ENCODE results near the gene KRTAP10-6. TPM values are rescaled to one million over a fixed set of nuclear protein-coding genes. Genes with fewer than 3 reads are reported as not detected.

KRTAP10-6 gene, protein sequence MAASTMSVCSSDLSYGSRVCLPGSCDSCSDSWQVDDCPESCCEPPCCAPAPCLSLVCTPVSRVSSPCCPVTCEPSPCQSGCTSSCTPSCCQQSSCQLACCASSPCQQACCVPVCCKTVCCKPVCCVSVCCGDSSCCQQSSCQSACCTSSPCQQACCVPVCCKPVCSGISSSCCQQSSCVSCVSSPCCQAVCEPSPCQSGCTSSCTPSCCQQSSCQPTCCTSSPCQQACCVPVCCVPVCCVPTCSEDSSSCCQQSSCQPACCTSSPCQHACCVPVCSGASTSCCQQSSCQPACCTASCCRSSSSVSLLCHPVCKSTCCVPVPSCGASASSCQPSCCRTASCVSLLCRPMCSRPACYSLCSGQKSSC
- total RNA-seq, result not detected in 2 replicates

DNA sequence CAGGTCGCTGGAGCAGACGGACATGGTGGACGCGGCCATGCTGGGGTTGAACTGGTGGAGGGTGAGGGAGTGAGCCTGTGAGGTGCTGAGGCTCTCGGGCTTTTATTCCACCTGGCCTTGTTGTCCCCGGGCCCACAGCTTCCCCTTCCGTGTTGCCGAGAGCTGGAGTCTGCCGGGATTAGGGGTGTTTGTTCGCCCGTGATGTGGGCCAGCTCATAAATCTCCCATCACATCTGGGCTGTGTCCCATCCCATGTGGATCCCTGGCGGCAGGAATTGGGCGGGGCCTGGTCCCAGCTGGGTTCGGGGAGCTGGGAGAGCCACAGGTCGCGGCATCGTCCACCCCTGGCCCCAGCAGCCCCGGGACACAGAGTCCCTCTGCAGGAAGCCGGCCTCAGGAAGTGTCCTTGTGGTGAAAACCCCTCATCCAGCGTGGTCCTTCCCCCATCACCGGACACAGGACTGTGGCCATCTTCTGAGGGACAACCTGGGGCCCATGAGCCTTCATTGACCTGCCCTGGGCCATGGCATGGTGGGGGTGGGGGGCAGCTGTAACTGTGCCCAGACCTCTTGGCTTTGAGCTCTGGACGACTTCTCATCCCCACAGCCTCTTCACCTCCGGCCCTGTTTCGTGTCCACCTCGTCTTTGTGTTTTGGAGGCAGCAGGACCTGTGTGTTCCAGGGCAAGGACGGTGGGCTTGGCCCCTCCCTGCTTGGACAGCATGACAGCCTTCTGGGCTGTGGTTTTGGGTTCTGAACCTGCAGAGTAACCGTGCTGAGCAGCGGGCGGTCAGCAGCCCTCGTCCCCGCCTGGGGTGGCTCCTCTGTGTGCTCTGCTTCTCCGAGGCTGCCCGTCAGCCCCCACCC, at the start of gene KRTAP10-6:
Gene KRTAP10-6 (minus strand): TSS at position 60 of the 866 bp plus-strand sequence. CDS start 21 bp downstream, at position 39.

DNA sequence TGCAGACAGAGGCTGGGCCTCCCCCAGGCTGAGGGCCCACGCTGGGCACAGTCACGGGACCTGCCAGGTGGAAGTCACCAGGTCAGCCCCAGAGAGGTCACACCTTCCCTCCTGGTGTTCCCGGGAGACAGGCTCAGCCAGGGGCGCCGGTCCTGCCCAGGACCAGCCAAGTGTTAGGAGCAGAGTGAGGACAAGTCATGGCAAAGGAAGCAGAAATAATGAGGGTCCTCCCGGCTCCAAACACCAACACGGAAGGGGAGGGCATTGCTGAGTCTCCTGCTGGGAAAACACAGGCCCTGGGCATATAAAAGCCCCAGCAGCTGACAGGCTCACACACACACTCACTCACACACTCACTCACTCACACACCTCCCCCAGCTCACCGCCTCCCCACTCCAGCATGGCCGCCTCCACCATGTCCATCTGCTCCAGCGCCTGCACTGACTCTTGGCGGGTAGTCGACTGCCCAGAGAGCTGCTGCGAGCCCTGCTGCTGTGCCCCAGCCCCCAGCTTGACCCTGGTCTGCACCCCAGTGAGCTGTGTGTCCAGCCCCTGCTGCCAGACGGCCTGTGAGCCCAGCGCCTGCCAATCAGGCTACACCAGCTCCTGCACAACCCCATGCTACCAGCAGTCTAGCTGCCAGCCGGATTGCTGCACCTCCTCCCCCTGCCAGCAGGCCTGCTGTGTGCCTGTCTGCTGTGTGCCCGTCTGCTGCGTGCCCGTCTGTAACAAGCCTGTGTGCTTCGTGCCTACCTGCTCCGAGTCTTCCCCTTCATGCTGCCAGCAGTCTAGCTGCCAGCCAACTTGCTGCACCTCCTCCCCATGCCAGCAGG, 44.9 kb upstream of the KRTAP10-6 start, which contains the start of gene KRTAP10-10:
Gene KRTAP10-10 (plus strand): TSS at position 339 of the 833 bp plus-strand sequence. CDS start 62 bp downstream, at position 401.

DNA sequence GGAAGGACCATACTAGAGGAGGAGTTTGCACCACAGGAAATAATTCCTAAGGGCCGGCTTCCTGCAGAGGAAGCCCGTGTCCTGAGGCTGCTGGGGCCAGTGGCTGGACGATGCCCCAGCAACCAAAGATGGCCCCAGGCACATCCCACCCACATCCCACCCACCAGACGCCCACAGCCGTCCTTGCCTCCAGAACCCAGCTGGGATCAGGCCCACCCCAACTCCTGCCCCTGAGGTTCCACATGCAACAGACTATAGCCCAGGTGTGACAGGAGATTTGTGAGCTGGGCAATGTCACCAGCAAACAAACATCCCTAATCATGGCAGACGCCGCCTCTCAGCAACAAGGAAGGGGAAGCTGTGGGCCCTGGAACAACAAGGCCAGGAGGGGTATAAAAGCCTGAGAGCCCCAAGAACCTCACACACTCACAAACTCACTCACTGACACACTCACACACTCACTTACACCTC, 34.4 kb upstream of the KRTAP10-6 start, which contains the start of gene KRTAP10-9:
Gene KRTAP10-9 (plus strand): TSS at position 421 of the 471 bp plus-strand sequence. CDS start 79 bp downstream, outside the sequence.

DNA sequence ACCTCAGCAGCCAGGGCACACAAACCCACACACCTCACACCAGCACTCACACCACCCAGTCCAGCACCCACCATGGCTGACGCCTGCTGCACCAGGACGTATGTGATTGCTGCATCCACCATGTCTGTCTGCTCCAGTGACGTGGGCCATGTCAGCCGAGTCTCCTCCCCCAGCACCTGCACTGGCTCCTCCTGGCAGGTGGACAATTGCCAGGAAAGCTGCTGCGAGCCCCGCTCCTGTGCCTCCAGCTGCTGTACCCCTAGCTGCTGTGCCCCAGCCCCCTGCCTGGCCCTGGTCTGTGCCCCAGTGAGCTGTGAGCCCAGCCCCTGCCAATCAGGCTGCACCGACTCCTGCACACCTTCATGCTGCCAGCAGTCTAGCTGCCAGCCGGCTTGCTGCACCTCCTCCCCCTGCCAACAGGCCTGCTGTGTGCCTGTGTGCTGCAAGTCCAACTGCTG, 19.8 kb upstream of the KRTAP10-6 start, which contains the start of gene KRTAP10-8:
Gene KRTAP10-8 (plus strand): TSS at position 51 of the 458 bp plus-strand sequence. CDS start 22 bp downstream, at position 73.

DNA sequence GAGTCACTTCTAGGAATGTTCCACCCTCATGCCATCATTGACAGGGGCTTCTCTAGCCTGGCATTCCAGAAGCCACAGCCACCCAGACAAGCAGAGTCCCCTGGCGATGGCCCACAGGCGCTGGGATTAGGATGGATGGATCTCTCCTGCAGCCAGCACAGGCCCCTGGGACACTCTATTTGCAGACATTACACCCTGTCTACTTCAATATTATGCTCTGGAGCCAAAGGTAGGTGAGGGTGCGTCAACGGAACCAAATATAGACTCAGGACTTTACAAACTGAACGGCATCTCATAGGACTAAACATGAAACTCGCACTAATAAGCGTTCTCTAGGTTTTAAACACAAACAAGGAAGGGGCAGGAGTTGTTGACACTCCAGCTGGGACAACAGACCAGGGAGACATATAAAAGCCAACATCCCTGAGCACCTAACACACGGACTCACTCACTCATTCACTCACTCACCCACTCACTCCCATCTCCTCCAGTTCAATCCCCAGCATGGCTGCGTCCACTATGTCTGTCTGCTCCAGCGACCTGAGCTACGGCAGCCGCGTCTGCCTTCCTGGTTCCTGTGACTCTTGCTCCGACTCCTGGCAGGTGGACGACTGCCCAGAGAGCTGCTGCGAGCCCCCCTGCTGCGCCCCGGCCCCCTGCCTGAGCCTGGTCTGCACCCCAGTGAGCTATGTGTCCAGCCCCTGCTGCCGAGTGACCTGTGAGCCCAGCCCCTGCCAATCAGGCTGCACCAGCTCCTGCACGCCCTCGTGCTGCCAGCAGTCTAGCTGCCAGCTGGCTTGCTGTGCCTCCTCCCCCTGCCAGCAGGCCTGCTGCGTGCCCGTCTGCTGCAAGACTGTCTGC, 8.0 kb upstream of the KRTAP10-6 start, which contains the start of gene KRTAP10-7:
Gene KRTAP10-7 (plus strand): TSS at position 480 of the 861 bp plus-strand sequence. CDS start 25 bp downstream, at position 505.

DNA sequence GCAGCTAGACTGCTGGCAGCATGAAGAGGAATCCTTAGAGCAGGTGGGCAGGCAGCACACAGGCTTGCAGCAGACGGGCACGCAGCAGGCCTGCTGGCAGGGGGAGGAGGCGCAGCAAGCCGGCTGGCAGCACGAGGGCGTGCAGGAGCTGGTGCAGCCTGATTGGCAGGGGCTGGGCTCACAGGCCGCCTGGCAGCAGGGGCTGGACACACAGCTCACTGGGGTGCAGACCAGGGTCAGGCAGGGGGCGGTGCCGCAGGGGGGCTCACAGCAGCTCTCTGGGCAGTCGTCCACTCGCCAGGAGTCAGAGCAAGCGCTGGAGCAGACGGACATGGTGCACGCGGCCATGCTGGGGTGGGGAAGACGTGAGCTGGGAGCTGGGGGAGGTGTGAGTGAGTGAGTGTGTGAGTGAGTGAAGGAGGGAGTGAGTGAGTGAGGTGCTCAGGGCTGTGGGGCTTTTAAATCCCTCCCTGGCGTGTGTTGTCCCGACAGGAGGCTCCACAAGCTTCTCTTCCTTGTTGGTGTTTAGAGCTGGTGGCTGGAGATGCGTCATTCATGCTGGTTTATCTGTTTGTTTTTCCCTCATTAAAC, 12.0 kb downstream of the KRTAP10-6 start, which contains the start of gene KRTAP10-5:
Gene KRTAP10-5 (minus strand): TSS at position 374 of the 591 bp plus-strand sequence. CDS start 26 bp downstream, at position 348.

DNA sequence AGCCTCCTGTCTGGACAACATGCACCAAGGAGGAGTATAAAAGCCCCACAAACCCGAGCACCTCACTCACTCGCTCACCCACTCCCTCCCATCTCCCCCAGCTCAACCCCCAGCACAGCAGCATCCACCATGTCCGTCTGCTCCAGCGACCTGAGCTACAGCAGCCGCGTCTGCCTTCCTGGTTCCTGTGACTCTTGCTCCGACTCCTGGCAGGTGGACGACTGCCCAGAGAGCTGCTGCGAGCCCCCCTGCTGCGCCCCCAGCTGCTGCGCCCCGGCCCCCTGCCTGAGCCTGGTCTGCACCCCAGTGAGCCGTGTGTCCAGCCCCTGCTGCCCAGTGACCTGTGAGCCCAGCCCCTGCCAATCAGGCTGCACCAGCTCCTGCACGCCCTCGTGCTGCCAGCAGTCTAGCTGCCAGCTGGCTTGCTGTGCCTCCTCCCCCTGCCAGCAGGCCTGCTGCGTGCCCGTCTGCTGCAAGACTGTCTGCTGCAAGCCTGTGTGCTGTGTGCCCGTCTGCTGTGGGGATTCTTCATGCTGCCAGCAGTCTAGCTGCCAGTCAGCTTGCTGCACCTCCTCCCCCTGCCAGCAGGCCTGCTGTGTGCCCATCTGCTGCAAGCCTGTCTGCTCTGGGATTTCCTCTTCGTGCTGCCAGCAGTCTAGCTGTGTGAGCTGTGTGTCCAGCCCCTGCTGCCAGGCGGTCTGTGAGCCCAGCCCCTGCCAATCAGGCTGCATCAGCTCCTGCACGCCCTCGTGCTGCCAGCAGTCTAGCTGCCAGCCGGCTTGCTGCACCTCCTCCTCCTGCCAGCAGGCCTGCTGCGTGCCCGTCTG, 18.5 kb downstream of the KRTAP10-6 start, which contains the start of gene KRTAP10-4:
Gene KRTAP10-4 (plus strand): TSS at position 100 of the 827 bp plus-strand sequence. CDS start 30 bp downstream, at position 130.

DNA sequence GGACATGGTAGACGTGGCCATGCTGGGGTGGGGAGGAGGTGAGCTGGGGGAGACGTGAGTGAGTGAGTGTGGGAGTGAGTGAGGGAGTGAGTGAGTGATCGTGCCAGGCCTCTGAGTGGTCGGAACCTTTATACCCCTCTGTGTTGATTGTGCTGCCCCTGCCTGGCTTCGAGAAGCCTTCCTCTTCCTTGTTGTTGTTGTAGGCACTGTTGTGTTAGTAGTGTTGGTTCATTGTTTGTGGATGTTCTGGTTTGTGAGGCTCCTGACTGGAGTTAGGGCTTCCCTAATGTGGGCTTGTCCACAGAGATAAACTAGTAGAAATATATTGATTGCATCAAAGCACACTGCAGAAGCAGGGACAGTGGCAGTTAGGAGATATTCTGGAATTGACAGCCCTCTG, 33.6 kb downstream of the KRTAP10-6 start, which contains the start of gene KRTAP10-3:
Gene KRTAP10-3 (minus strand): TSS at position 101 of the 400 bp plus-strand sequence. CDS start 80 bp downstream, at position 21.

DNA sequence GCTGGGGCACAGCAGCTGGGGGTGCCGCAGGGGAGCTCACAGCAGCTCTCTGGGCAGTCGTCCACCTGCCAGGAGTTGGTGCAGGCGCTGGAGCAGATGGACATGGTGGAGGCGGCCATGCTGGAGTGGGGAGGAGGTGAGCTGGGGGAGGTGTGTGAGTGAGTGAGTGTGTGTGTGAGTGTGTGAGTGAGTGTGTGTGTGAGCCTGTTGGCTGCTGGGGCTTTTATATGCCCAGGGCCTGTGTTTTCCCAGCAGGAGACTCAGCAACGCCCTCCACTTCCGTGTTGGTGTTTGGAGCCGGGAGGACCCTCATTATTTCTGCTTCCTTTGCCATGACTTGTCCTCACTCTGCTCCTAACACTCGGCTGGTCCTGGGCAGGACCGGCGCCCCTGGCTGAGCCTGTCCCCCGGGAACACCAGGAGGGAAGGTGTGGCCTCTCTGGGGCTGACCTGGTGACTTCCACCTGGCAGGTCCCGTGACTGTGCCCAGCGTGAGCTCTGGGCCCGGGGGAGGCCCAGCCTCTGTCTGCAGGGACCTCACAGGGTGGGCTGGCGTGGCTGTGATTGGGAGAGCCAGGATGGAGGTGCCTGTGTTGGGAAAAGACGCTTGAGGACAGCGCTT, 40.9 kb downstream of the KRTAP10-6 start, which contains the start of gene KRTAP10-2:
Gene KRTAP10-2 (minus strand): TSS at position 166 of the 622 bp plus-strand sequence. CDS start 47 bp downstream, at position 119.

Other genes with a start within 250 kb of the KRTAP10-6 start
- not detected in 2 replicates for gene TRPM2, start 238.9 kb downstream of the KRTAP10-6 start, total RNA-seq
- 0.61 and 1.9 TPM in 2 replicates for gene LRRC3, start 137.0 kb downstream of the KRTAP10-6 start, total RNA-seq
- gene KRTAP10-1, start 52.3 kb downstream of the KRTAP10-6 start, total RNA-seq, result not detected in 2 replicates
- gene KRTAP10-2, start 41.0 kb downstream of the KRTAP10-6 start, total RNA-seq, result not detected in 2 replicates
- not detected in 2 replicates for gene KRTAP10-3, start 33.7 kb downstream of the KRTAP10-6 start, total RNA-seq
- gene KRTAP10-4, start 18.8 kb downstream of the KRTAP10-6 start, total RNA-seq, result not detected in 2 replicates
- gene KRTAP10-5, start 11.9 kb downstream of the KRTAP10-6 start, total RNA-seq, result not detected in 2 replicates
- not detected in 2 replicates for gene KRTAP10-7, start 8.1 kb upstream of the KRTAP10-6 start, total RNA-seq
- gene KRTAP10-8, start 19.6 kb upstream of the KRTAP10-6 start, total RNA-seq, result not detected in 2 replicates
- gene KRTAP10-9, start 34.6 kb upstream of the KRTAP10-6 start, total RNA-seq, result not detected in 2 replicates
- not detected in 2 replicates for gene KRTAP10-10, start 44.9 kb upstream of the KRTAP10-6 start, total RNA-seq
- not detected in 2 replicates for gene KRTAP10-11, start 53.9 kb upstream of the KRTAP10-6 start, total RNA-seq
- not detected in 2 replicates for gene KRTAP12-4, start 62.2 kb upstream of the KRTAP10-6 start, total RNA-seq
- not detected in 2 replicates for gene KRTAP12-3, start 65.4 kb upstream of the KRTAP10-6 start, total RNA-seq
- gene KRTAP12-2, start 74.4 kb upstream of the KRTAP10-6 start, total RNA-seq, result not detected in 2 replicates
- not detected in 2 replicates for gene KRTAP12-1, start 89.7 kb upstream of the KRTAP10-6 start, total RNA-seq
- not detected in 2 replicates for gene KRTAP10-12, start 104.7 kb upstream of the KRTAP10-6 start, total RNA-seq
- gene TSPEAR, start 119.1 kb upstream of the KRTAP10-6 start, total RNA-seq, result not detected in 2 replicates
- gene UBE2G2, start 209.3 kb upstream of the KRTAP10-6 start, total RNA-seq, result 75.4 and 101 TPM in 2 replicates
- 88.0 and 101 TPM in 2 replicates for gene SUMO3, start 225.6 kb upstream of the KRTAP10-6 start, total RNA-seq